IPS DF 6.9 (cell line): ENCODE results near the gene FOXP1.

Experiments
- DNase-seq: peaks from one replicate; pipeline ENCODE4 v3.0.0-alpha.2; 2013; ENCODE audit warnings: low read depth, low spot score
- H3K27ac ChIP-seq: one replicate; pipeline ENCODE4 v1.5.1; 2013; ENCODE audit warnings: low read length, control low read depth
- H3K27me3 ChIP-seq: 2 replicates; pipeline ENCODE4 v1.6.1; 2013; ENCODE audit warnings: mild to moderate bottlenecking, low read length; ENCODE audit not compliant: control insufficient read depth, insufficient read depth
- H3K36me3 ChIP-seq: 2 replicates; pipeline ENCODE4 v1.6.1; 2013; ENCODE audit warnings: low read length; ENCODE audit not compliant: control insufficient read depth, insufficient read depth
- H3K4me1 ChIP-seq: 2 replicates; pipeline ENCODE4 v1.6.1; 2013; ENCODE audit warnings: low read length; ENCODE audit not compliant: control insufficient read depth, insufficient read depth
- H3K4me3 ChIP-seq: 2 replicates; pipeline ENCODE4 v1.5.1; 2013; ENCODE audit warnings: mild to moderate bottlenecking, low read length
- H3K9me3 ChIP-seq: 2 replicates; pipeline ENCODE4 v1.6.1; 2013; ENCODE audit warnings: low read length, inconsistent platforms; ENCODE audit not compliant: control insufficient read depth, insufficient read depth
- WGBS: extraction: QIAGEN DNeasy Blood & Tissue Kit; methylation state at CpG from one replicate; pipeline ENCODE4 v1.1.7; 2013; ENCODE audit warnings: mixed read lengths, missing lambda C conversion rate; ENCODE audit not compliant: insufficient read length, insufficient coverage; 5-methylcytosine and 5-hydroxymethylcytosine counted together

The FOXP1 gene

DNA sequence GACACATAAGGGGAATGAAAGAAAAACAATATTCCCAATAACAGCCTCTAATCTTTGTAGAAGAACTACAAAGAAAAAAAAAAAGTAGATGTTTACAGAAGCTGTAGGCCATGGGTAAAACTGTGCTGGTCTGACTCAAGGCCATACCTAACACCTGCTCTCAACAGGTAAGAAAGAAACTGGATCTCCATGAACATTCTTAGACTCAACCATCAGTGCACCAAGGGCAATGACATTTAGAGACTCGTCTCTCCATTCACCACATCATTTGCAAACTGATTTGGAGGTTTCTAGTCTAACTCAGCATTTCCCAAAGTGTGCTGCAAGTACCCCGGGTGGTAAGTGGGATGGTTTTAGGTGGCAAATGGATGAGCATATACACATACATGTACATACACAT is 164.2 kb downstream of the FOXP1 start:
- WGBS, result no CpG with 5 or more reads among the region's 2 CpGs
- Histone ChIP-seq H3K4me1 (no peaks in the 10 kb centered on the region; the same call in 1 of the 2 replicates), H3K4me3 (no peak overlapping the region), H3K27ac (no peak overlapping the region), H3K9me3 (no peaks in the 10 kb centered on the region), H3K36me3 (no peaks in the 10 kb centered on the region), H3K27me3 (no peaks in the 10 kb centered on the region)
- DNase-seq, result no peak

DNA sequence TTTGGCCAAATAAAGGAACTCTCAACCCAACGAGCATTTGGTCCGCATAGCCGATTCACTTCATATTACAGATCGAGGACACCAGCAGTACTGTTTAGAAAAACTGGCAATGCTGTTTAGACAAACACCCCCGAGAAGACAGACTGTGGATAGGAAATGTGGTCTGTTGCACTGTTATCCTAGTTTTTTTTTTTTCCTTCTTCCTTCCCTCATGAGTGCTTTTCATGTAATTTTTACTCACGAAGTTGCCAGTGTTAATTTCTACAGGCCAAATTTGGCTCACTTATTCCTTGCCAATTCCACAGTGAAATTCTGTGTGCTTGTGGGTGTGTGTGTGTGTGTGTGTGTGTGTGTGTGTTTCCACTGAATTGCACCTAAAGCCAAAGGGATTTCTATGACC is 165.7 kb downstream of the FOXP1 start:
- Histone ChIP-seq H3K9me3 (no peaks in the 10 kb centered on the region), H3K4me3 (no peak overlapping the region), H3K4me1 (no peaks in the 10 kb centered on the region), H3K36me3 (no peaks in the 10 kb centered on the region), H3K27ac (no peak overlapping the region), H3K27me3 (no peaks in the 10 kb centered on the region)
- no CpG with 5 or more reads among the region's 6 CpGs for WGBS
- no peak for DNase-seq

DNA sequence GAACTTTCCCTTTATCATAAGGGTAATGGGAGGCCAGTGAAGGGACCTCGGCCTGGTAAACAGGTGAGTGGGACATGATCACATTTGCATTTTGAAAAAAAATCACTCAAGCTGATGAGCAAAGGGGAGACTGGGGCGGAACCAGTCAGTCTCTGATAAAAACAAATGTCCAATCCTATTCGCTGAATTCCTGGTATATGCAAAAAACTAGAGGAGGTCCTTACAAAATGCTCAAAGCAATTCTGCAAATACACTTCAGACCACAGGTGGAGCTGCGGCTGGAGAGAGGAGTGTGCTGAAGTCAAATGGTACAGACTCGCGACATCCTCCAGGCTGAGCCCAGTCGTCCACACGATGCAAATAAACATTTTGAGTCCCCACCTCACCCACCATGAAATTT is 166.7 kb downstream of the FOXP1 start:
- no peaks in the 10 kb centered on the region for H3K27me3 ChIP-seq
- H3K9me3 ChIP-seq, result no peaks in the 10 kb centered on the region
- H3K4me1 ChIP-seq, result no peaks in the 10 kb centered on the region
- H3K27ac ChIP-seq, result no peak overlapping the region
- no CpG with 5 or more reads among the region's 8 CpGs for WGBS
- no peak overlapping the region for H3K4me3 ChIP-seq
- DNase-seq, result no peak
- H3K36me3 ChIP-seq, result no peaks in the 10 kb centered on the region

DNA sequence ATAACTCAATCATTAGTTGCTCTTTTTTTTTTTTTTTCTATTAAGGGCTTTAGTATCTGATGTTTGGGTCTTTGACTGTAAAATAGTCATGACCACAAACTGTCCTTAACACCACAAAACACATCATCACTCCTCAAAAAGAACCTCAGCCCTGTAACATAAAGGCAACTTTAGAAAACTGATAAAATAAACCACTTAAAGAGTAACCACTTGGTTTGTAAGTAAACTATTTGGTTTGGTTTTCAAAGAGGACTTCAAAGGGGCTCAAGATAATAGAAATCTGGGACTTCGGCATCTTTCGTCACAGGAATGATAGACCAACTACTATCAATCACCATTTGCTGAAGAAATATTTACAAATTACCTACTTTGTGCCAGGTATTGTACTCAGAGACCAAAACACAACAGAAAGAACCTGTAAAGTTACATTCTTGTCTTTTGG is 167.8 kb downstream of the FOXP1 start:
- H3K27me3 ChIP-seq, result no peaks in the 10 kb centered on the region
- DNase-seq, result no peak
- no peaks in the 10 kb centered on the region for H3K9me3 ChIP-seq
- H3K36me3 ChIP-seq, result no peaks in the 10 kb centered on the region
- H3K4me3 ChIP-seq, result no peak overlapping the region
- no peak overlapping the region for H3K27ac ChIP-seq
- WGBS, result no CpG with 5 or more reads among the region's 2 CpGs
- H3K4me1 ChIP-seq, result no peaks in the 10 kb centered on the region

DNA sequence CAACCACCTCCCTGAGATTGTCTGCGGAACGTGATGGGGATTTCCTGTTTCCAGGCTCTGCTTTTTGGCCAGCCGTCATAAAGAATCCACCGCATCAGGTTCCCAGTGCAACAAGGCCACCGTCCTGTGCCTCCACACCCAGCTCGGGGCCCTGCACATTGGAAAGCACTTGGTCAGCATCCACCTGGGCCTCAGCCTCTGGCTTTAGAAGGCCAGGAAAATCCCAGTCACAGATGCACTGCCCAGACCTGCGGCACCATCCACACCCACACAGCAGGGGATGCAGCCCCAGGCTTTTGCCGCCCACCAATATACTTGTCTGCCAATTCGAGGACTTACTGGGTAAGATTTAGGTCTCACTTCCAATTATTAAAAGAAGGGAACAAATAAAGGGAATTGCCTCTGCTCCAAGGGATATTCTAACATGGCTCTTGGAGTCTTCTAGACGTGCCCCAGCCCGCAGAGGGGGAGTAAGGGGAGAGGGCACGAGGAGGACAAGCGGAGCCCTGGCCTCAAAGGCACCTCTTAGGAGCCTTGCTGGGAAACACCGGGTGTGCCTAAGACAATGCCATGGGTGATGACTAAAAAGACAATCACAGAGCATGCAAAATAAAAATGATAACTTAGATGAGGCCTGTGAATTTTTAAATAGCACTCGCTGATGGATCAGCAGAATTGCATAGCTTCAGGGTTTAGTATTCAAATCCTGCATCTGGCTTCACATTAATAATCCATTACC is 169.2 kb downstream of the FOXP1 start:
- no peak for DNase-seq
- Histone ChIP-seq H3K4me3 (no peak overlapping the region), H3K27me3 (no peaks in the 10 kb centered on the region), H3K9me3 (no peaks in the 10 kb centered on the region), H3K27ac (no peak overlapping the region), H3K4me1 (no peaks in the 10 kb centered on the region), H3K36me3 (no peaks in the 10 kb centered on the region)
- no CpG with 5 or more reads among the region's 15 CpGs for WGBS

DNA sequence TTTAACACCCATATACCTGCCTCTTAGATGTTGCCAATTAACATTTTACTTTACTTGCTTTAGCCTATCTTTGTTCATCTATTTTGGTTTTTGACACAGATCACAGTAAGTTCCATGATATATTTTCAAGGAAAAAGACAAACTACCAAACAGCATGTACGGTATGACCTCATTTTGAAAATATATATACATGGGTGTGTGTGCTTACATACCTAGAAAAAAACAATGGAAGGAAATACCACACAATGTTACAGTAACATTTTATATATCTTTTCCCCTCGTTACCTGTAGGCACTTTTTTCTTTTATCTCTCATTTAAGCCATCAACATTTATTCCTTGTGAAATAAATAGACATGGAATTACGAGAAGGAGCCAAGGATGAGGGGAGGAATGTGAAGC is 170.0 kb downstream of the FOXP1 start:
- Histone ChIP-seq H3K36me3 (no peaks in the 10 kb centered on the region), H3K4me3 (no peak overlapping the region), H3K27me3 (no peaks in the 10 kb centered on the region), H3K4me1 (no peaks in the 10 kb centered on the region), H3K9me3 (no peaks in the 10 kb centered on the region), H3K27ac (no peak overlapping the region)
- WGBS, result no CpG with 5 or more reads among the region's 3 CpGs
- DNase-seq, result no peak

DNA sequence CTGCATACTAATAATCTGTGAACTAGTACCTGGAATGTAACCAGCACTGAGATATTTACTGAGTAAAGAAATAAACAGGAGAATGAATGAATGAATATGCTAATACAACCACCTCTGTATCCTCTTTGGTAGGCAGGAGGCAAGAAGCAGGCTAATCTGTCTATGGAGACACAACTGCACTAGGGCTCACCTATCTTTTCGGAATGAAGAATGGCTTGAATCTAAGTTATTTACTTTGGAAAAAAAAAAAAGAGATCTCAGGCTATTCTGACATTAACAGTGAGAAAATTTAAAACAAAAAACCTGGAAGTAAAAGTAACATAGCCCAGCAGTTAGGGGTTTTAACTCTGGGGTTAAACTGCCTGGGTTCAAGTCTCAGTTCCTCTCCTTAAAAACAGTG is 174.2 kb downstream of the FOXP1 start:
- Histone ChIP-seq H3K4me1 (no peaks in the 10 kb centered on the region), H3K9me3 (no peaks in the 10 kb centered on the region), H3K4me3 (no peak overlapping the region), H3K27ac (no peak overlapping the region), H3K27me3 (no peaks in the 10 kb centered on the region), H3K36me3 (no peaks in the 10 kb centered on the region)
- no CpG with 5 or more reads among the region's 1 CpG for WGBS
- DNase-seq, result no peak

DNA sequence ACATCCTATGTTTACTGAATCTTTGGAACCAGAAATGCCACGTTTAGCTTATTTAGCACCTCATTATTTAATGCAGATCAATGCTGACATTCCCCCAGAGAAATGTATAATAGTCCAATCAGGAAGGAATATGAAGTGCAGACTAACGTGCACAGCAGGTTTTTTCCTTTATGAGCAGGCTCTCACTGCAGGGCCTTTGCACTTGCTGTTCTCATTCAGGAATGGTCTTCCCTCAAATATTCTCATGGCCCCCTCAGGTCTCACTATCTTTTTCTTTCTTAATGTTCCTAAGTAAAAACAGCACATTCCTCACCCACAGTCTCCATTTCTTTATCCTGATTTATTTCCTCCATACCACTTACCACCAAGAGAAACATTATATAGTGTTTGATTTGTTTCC is 174.6 kb downstream of the FOXP1 start:
- no peak overlapping the region for H3K4me3 ChIP-seq
- no peak for DNase-seq
- H3K27ac ChIP-seq, result no peak overlapping the region
- no peaks in the 10 kb centered on the region for H3K36me3 ChIP-seq
- no peaks in the 10 kb centered on the region for H3K27me3 ChIP-seq
- H3K4me1 ChIP-seq, result no peaks in the 10 kb centered on the region
- no CpG with 5 or more reads among the region's 2 CpGs for WGBS
- no peaks in the 10 kb centered on the region for H3K9me3 ChIP-seq

DNA sequence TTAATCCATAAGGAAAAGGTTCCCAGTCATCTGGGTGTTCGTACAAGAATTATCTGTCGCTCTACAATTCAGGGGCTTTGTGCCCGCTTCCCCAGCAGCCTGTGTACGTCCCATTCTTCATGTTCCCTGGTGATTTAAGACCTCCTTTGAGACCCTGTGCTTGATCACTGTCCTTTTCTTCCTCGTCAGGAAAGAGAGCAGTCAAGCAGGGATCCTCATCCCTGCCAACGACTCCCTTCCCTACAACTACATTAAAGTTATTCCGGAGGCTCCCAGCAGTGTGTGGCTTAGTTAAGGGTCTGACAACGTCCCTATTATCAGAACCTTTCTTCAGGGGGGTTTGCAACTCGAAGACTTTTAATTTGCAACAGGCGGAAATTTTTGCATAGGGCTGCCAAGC is 175.7 kb downstream of the FOXP1 start:
- Histone ChIP-seq H3K36me3 (no peaks in the 10 kb centered on the region), H3K9me3 (no peaks in the 10 kb centered on the region), H3K27ac (no peak overlapping the region), H3K27me3 (no peaks in the 10 kb centered on the region), H3K4me3 (no peak overlapping the region), H3K4me1 (no peaks in the 10 kb centered on the region)
- WGBS, result no CpG with 5 or more reads among the region's 10 CpGs
- DNase-seq, result no peak

DNA sequence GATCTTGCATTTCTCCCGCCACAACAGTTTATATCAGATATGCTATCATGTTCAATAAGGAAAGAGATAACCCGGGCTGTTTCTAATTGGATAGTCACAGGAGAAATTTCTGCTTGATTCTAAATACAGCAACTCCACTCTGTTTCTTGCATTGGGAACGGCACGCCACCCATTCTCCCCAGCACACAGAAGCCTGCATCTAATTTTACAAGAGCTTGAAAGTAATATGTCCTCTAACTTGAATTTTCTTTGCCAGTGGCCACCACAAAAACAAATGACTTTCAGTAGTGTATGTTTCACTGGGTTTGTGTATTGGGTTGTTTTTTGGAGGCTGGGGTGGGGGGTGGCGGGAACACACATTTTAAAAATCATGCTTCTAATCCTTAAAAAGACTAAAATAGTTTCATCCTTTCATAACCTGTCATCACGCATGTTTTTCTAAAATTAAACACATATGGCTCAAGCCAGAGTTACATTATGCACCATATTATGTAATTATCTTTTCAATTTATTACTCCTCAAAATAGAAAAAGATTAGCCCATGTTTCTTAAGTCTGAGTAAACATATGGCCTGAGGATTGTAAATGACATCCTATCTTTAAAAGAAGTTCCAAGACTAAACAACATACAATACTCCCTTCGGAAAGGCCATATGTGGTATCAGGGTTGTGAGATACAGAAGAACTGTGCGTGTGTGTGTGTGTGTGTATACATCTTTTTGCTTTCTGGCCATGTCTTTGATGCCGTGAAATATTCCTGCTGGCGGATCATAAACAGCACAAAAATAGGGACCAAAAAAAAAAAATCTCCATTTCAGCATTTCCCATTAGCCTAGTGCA is 176.3 kb downstream of the FOXP1 start:
- H3K4me1 ChIP-seq, result no peaks in the 10 kb centered on the region
- H3K27me3 ChIP-seq, result no peaks in the 10 kb centered on the region
- no CpG with 5 or more reads among the region's 10 CpGs for WGBS
- no peak overlapping the region for H3K4me3 ChIP-seq
- no peaks in the 10 kb centered on the region for H3K36me3 ChIP-seq
- H3K27ac ChIP-seq, result no peak overlapping the region
- no peak for DNase-seq
- no peaks in the 10 kb centered on the region for H3K9me3 ChIP-seq
